Hepatocyte (in vitro differentiated cells): ENCODE measurements around the gene E2F3.

Experiments used
- EZH2 ChIP-seq: fragments of 200-600 bp; sonication (generic); IDR thresholded peaks from 2 replicates; pipeline ENCODE4 v1.6.1; 2016; ENCODE audit warnings: antibody characterized with exemption, mild to moderate bottlenecking, borderline replicate concordance
- TF ChIP-seq, protein P1 (sequence below): fragments of 200-600 bp; sonication (generic); IDR thresholded peaks from 2 replicates; pipeline ENCODE4 v1.5.1; 2016; ENCODE audit warnings: antibody characterized with exemption, mild to moderate bottlenecking; ENCODE audit not compliant: poor library complexity

DNA sequence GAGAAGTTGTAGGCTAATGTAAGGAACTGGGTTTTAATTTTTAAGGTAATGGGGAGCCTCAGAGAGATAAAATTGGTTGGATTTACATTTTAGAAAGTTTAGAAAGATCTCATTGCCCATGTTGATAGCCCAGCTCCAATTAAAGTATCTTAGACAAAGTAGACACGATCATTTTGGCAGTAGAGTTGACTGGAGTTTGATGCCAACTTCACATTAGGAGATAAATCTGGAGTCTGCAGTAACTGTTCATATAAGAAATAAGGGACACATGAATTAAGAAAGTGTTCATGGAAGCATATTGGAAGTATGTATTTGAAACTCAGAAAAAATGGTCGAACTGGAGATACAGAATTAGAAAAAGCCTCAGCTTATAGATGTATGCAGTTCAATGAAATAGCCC, 12.6 kb upstream of the E2F3 start:
- TF ChIP-seq, protein P1, sequence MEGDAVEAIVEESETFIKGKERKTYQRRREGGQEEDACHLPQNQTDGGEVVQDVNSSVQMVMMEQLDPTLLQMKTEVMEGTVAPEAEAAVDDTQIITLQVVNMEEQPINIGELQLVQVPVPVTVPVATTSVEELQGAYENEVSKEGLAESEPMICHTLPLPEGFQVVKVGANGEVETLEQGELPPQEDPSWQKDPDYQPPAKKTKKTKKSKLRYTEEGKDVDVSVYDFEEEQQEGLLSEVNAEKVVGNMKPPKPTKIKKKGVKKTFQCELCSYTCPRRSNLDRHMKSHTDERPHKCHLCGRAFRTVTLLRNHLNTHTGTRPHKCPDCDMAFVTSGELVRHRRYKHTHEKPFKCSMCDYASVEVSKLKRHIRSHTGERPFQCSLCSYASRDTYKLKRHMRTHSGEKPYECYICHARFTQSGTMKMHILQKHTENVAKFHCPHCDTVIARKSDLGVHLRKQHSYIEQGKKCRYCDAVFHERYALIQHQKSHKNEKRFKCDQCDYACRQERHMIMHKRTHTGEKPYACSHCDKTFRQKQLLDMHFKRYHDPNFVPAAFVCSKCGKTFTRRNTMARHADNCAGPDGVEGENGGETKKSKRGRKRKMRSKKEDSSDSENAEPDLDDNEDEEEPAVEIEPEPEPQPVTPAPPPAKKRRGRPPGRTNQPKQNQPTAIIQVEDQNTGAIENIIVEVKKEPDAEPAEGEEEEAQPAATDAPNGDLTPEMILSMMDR: no peak
- TF ChIP-seq EZH2: no peak
